ENCODE data around the gene RAB1A. TPM values are rescaled to one million over a fixed set of nuclear protein-coding genes. Genes with fewer than 3 reads are reported as not detected.
"Not testable (repeated sequence)": the region's sequence is repeated elsewhere in the genome, so short reads cannot be mapped to it uniquely, and the experiment has no call there.

The RAB1A gene
- total RNA-seq, 3 donors from 2014 or later, result 73.6 to 78.5 (median 73.6) TPM

DNA sequence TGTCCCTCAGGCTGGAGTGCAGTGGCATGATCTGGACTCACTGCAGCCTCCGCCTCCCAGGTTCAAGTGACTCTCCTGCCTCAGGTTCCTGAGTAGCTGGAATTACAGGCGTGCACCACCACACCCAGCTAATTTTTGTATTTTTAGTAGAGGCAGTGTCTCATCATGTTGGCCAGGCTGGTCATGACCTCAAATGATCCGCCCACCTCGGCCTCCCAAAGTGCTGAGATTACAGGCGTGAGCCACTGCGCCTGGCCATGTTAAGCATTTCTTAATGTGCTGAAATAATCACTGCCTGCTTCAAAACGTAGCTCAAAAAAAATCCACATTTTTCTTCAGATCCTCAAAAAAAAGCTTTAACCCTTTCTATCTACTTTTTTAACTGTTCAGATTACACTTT is 4.4 kb downstream of the RAB1A start:
- H3K4me1 Mint-ChIP-seq (ENCODE audit: low read depth), result peaks cover 64% of the 10 kb centered on the region
- DNase-seq; H3K4me3 Mint-ChIP-seq; ATAC-seq; H3K9me3 Mint-ChIP-seq; H3K27me3 Mint-ChIP-seq (ENCODE audit: low read depth): not testable (repeated sequence)
- peaks cover 11% of the 10 kb centered on the region for H3K36me3 Mint-ChIP-seq (ENCODE audit: insufficient read depth)

DNA sequence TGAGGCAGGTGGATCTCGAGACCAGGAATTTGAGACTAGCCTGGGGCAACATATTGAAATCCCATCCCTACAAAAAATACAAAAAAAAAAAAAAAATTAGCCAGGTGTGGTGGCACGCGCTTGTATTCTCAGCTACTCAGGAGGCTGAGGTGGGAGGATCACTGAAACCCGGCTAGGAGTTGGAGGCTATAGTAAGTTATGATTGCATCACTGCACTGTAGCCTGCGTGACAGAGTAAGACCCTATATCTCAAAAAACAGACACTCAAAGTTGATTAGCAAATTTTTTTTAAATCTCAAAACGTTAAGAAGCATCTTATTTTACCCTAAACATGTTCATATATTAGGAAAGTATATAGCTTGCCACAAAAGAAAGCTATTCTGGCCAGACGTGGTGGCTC is 7.6 kb downstream of the RAB1A start:
- DNase-seq, result no peak
- H3K4me3 Mint-ChIP-seq, result no peak overlapping the region
- H3K27me3 Mint-ChIP-seq (ENCODE audit: low read depth), result no peaks in the 10 kb centered on the region
- ATAC-seq, result no peak
- no peaks in the 10 kb centered on the region for H3K9me3 Mint-ChIP-seq
- peaks cover 70% of the 10 kb centered on the region for H3K4me1 Mint-ChIP-seq (ENCODE audit: low read depth)
- peaks cover 11% of the 10 kb centered on the region for H3K36me3 Mint-ChIP-seq (ENCODE audit: insufficient read depth)

DNA sequence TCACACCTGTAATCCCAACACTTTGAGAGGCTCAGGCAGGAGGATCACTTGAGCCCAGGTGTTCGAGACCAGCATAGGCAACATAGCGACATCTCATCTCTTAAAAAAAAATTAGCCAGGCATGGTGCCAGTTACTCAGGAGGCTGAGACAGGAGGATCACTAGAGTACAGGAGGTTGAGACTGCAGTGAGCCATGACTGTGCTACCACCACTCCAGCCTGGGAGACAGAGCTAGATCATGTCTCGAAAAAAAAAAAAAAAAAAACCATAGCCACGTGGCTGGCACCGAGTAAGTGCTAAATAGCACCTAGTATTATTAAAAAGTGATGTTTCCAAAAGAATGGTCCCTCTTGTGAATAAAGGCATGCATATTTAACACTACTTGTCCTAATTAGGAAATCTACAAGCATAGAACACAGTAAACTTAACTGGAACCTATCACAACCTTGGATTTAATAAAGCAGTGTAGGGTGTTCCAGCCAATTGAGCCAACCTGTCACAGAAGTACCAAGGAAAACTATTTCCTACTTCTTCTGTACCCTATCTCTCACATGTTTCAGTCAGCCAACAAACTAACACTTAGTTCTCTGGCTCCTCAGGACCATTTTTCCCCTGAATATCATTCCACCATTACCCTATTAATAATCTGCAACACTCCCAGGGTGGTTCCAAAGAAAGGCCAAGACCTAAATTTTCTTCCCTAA is 8.8 kb downstream of the RAB1A start:
- Mint-ChIP-seq H3K36me3 (ENCODE audit: insufficient read depth) (peaks cover 7% of the 10 kb centered on the region), H3K4me1 (ENCODE audit: low read depth) (peaks cover 72% of the 10 kb centered on the region), H3K9me3 (no peaks in the 10 kb centered on the region), H3K4me3 (no peak overlapping the region), H3K27me3 (ENCODE audit: low read depth) (no peaks in the 10 kb centered on the region)
- ATAC-seq (no peak), DNase-seq (no peak)

DNA sequence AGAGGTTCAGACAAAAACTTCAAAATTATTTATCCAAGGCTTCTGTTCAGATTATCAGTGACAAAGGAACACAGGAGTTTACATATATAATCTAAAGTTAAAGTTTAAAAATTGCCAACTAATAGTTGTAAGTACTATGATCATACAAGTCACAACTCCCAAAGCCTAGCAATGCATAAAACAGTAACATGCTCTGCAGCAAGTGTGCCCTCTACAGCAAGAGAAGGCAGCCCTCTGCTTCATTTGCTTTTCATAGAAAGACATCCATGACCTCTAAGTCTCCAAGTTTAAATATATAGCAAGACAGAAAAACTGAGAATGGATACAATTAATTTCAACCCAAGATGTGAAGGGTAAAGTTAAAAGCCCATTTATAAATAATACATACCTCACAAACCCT is 13.3 kb downstream of the RAB1A start:
- peaks cover 65% of the 10 kb centered on the region for H3K4me1 Mint-ChIP-seq (ENCODE audit: low read depth)
- no peaks in the 10 kb centered on the region for H3K9me3 Mint-ChIP-seq
- DNase-seq, result no peak
- H3K4me3 Mint-ChIP-seq, result no peak overlapping the region
- no peaks in the 10 kb centered on the region for H3K27me3 Mint-ChIP-seq (ENCODE audit: low read depth)
- peaks cover 3% of the 10 kb centered on the region for H3K36me3 Mint-ChIP-seq (ENCODE audit: insufficient read depth)
- no peak for ATAC-seq

DNA sequence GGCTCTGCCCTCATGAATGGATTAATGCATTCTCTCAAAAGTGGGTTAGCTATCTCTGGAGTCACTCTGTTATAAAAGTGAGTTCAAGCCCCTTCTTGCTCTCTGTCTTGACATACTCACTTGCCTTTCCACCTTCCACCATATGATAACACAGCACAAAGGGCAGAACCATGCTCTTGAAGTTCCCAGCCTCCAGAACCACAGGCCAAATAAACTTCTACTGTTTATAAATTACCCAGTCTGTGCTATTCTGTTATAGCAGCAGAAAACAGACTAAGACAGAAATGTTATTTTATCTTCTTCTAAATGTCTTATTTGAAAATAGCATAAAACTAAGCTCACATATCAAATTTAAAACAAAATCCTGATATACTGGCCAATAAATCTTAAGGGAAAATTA is 15.0 kb downstream of the RAB1A start:
- Mint-ChIP-seq H3K9me3 (no peaks in the 10 kb centered on the region), H3K27me3 (ENCODE audit: low read depth) (no peaks in the 10 kb centered on the region), H3K4me3 (no peak overlapping the region), H3K4me1 (ENCODE audit: low read depth) (peaks cover 59% of the 10 kb centered on the region), H3K36me3 (ENCODE audit: insufficient read depth) (peaks cover 5% of the 10 kb centered on the region)
- ATAC-seq, result no peak
- no peak for DNase-seq

DNA sequence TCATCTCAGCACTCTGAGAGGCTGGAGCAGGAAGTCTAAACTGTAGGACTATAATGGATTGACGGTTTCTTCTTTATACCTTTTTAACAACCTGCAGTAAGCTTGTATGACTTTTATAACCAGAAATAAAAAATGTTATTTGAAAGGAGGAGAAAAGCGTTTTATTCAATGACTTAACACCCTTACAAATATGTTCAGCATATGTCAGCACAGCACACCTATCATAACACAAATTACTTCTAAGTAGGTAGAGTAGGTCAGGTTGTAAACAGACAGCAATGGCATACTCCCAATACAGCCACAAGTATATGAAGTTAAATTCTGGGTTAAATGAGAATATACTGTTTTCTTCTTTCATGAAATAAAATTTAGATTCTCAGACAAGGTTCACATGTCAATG is 16.1 kb downstream of the RAB1A start:
- Mint-ChIP-seq H3K4me3 (no peak overlapping the region), H3K4me1 (ENCODE audit: low read depth) (peaks cover 56% of the 10 kb centered on the region), H3K36me3 (ENCODE audit: insufficient read depth) (peaks cover 8% of the 10 kb centered on the region)

DNA sequence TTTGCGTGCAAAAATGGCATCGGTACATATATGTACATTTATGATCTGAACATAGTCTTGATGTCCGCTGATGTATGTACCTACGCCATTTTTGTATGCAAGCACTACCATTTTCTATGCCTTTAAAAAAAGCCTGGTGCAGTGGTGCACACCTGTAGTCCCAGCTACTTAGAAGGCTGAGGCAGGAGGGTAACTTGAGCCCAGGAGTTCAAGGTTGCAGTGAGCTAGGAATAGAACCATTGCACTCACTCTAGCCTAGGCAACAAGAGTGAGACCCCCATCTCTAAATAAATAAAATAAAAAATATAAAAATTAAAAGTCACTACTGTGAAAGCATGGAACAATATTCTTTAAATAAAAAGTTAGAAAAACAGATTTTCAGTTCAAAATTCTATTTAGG is 16.7 kb downstream of the RAB1A start:
- Mint-ChIP-seq H3K9me3 (no peaks in the 10 kb centered on the region), H3K4me1 (ENCODE audit: low read depth) (peaks cover 55% of the 10 kb centered on the region), H3K27me3 (ENCODE audit: low read depth) (no peaks in the 10 kb centered on the region), H3K36me3 (ENCODE audit: insufficient read depth) (peaks cover 8% of the 10 kb centered on the region), H3K4me3 (no peak overlapping the region)
- no peak for ATAC-seq
- DNase-seq, result no peak

More for the DNA sequence above, 16.1 kb downstream of the RAB1A start:
- Mint-ChIP-seq H3K9me3 (no peaks in the 10 kb centered on the region), H3K27me3 (ENCODE audit: low read depth) (no peaks in the 10 kb centered on the region)
- ATAC-seq (no peak), DNase-seq (no peak)

DNA sequence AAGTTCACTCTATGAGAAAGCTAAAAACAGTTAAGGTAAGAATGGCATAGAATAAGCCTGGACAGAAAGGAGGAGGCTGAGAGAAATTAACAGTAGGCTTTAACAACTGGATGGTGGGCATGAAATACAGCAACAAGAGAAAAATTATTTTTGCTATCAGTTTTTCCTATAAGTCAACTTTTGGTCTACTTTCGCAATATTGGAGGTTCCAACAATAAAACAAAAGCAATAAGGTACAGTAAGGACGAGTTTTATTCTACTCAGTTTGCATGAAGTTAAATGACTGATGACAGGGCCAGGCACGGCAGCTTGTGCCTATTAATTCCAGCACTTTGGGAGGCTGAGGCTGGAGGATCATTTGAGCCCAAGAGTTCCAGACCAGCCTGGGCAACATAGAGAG is 17.3 kb downstream of the RAB1A start:
- Mint-ChIP-seq H3K36me3 (ENCODE audit: insufficient read depth) (peaks cover 8% of the 10 kb centered on the region), H3K9me3 (no peaks in the 10 kb centered on the region), H3K27me3 (ENCODE audit: low read depth) (no peaks in the 10 kb centered on the region), H3K4me3 (no peak overlapping the region), H3K4me1 (ENCODE audit: low read depth) (peaks cover 52% of the 10 kb centered on the region)
- no peak for DNase-seq
- ATAC-seq, result no peak

DNA sequence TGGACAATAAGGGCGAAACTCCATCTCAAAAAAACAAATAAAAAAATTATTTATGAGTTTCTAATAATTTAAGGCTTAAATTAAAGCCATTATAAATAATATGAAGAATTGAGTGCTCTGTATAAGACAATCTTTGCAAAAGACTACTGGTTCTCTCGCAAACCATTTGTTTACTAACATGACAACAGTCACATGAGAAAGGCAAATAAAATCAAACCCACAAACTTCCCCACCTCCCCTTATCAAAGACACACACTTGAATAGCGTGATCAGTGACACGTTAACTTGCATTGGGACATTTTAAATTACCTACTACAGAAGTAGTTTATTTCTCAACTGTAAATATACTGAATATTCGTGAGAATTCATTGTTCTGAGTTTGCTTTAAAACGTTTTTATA is 21.1 kb downstream of the RAB1A start:
- H3K36me3 Mint-ChIP-seq (ENCODE audit: insufficient read depth), result peaks cover 8% of the 10 kb centered on the region
- no peaks in the 10 kb centered on the region for H3K27me3 Mint-ChIP-seq (ENCODE audit: low read depth)
- no peaks in the 10 kb centered on the region for H3K9me3 Mint-ChIP-seq
- H3K4me3 Mint-ChIP-seq, result no peak overlapping the region
- DNase-seq (no peak), ATAC-seq (no peak)
- peaks cover 37% of the 10 kb centered on the region for H3K4me1 Mint-ChIP-seq (ENCODE audit: low read depth)

DNA sequence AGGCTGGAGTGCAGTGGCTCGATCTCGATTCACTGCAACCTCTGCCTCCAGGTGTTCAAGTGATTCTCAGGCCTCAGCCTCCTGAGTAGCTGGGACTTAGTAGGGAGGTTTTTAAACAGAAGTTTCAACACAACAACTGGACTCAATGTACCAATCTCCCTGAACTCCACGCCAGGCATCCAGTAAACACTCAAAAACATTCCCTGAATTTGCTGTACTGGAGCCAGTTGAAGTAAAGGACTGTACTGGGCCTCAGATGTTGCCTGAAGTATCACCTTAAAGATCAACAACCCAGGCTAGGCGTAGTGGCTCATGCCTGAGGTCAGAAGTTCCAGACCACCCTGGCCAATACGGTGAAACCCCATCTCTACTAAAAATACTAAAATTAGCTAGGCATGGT is 22.4 kb downstream of the RAB1A start:
- Mint-ChIP-seq H3K4me3 (no peak overlapping the region), H3K36me3 (ENCODE audit: insufficient read depth) (peaks cover 8% of the 10 kb centered on the region), H3K27me3 (ENCODE audit: low read depth) (no peaks in the 10 kb centered on the region), H3K9me3 (no peaks in the 10 kb centered on the region), H3K4me1 (ENCODE audit: low read depth) (peaks cover 30% of the 10 kb centered on the region)
- ATAC-seq (no peak), DNase-seq (no peak)

DNA sequence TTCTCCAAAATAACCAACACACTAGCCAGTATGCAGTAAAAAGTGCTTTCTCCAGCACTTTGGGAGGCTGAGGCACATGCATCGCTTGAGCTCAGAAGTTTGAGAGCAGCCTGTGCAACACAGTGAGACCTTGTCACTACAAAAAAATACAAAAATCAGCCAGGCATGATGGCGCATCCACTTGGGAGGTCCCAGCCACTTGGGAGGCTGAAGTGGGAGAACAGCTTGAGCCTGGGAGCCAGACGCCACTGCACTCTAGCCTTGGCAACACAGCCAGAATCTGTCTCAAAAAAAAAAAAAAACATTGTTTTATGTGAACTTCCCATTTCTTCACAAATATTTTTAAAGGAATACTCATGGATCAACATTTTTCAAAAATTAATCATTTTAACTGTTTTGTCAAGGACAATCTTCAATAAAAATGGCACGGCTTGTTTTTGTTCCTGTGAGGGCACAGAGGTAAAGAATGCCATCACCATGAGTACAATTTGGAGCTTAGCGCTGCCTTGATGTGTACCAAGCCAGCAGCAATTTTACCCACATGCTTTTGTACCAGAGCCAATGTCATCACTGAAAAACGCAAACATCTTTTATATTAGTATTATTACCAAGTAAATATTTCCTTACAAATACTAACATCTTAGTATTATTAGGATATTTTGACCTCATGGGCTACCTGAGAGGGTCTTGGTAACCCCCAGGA is 26.7 kb downstream of the RAB1A start:
- ATAC-seq, result no peak
- no peaks in the 10 kb centered on the region for H3K27me3 Mint-ChIP-seq (ENCODE audit: low read depth)
- no peak for DNase-seq

DNA sequence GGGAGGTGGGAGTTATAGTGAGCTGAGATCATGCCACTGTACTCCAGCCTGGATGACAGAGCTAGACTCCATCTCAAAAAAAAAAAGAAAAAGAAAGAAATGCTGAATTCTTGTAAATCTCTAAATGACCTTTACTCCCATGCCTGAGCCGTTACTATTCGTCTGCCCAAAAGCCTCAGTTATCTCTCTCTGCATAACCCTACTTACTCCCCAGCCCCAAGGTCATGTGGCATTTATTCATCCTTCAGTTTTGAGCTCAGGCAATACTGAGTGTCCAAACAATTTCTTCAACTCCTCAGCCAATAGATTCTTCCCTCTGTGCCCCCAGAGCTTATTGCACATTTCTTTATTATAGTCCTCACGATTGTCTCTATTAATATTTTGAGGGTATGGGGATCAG is 28.8 kb downstream of the RAB1A start:
- Mint-ChIP-seq H3K36me3 (ENCODE audit: insufficient read depth) (peaks cover 14% of the 10 kb centered on the region), H3K4me3 (no peak overlapping the region)
- no peak for ATAC-seq

More for the DNA sequence above, 26.7 kb downstream of the RAB1A start:
- H3K9me3 Mint-ChIP-seq, result no peaks in the 10 kb centered on the region
- peaks cover 15% of the 10 kb centered on the region for H3K4me1 Mint-ChIP-seq (ENCODE audit: low read depth)
- peaks cover 8% of the 10 kb centered on the region for H3K36me3 Mint-ChIP-seq (ENCODE audit: insufficient read depth)
- H3K4me3 Mint-ChIP-seq, result no peak overlapping the region

DNA sequence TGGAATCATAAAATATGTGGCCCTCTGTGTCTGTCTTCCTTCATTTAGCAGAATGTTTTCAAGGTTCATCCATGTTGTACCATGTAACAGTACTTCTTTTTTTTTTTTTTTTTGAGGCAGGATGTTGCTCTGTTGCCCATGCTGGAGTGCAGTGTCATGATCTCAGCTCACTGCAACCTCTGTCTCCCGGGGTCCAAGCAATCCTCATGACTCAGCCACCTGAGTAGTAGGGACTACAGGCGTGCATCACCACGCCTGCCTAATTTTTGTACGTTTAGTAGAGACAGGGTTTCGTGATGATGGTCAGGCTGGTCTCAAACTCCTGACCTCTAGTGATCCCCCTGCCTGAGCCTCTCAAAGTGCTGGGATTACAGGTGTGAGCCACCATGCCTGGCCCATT is 31.2 kb downstream of the RAB1A start:
- no peak for DNase-seq
- Mint-ChIP-seq H3K36me3 (ENCODE audit: insufficient read depth) (peaks cover 18% of the 10 kb centered on the region), H3K9me3 (no peaks in the 10 kb centered on the region), H3K4me3 (no peak overlapping the region), H3K27me3 (ENCODE audit: low read depth) (no peaks in the 10 kb centered on the region), H3K4me1 (ENCODE audit: low read depth) (peaks cover 2% of the 10 kb centered on the region)
- ATAC-seq, result no peak

More for the DNA sequence above, 28.8 kb downstream of the RAB1A start:
- H3K27me3 Mint-ChIP-seq (ENCODE audit: low read depth), result no peaks in the 10 kb centered on the region
- DNase-seq, result no peak
- peaks cover 9% of the 10 kb centered on the region for H3K4me1 Mint-ChIP-seq (ENCODE audit: low read depth)
- H3K9me3 Mint-ChIP-seq, result no peaks in the 10 kb centered on the region

DNA sequence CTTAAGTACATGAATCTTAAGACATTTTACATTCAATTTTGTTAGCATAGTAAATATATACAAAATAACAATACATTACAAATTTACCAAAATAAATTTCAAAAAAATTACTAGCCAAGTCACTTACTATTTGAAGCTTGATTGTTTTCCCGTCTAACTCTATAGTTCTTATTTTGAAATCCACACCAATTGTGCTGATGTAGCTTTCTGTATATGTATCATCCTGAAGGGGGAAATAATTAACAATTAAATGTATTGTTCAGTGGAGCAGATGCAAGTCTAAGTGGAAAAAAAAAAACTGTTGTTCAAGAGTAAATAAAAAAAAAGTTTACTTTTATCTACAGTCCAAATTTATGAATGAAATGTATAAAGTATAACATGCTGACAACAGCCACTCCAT is 32.1 kb downstream of the RAB1A start:
- Mint-ChIP-seq H3K27me3 (ENCODE audit: low read depth) (no peaks in the 10 kb centered on the region), H3K9me3 (no peaks in the 10 kb centered on the region), H3K36me3 (ENCODE audit: insufficient read depth) (peaks cover 21% of the 10 kb centered on the region), H3K4me1 (ENCODE audit: low read depth) (peaks cover 5% of the 10 kb centered on the region), H3K4me3 (no peak overlapping the region)
- DNase-seq (no peak), ATAC-seq (no peak)

DNA sequence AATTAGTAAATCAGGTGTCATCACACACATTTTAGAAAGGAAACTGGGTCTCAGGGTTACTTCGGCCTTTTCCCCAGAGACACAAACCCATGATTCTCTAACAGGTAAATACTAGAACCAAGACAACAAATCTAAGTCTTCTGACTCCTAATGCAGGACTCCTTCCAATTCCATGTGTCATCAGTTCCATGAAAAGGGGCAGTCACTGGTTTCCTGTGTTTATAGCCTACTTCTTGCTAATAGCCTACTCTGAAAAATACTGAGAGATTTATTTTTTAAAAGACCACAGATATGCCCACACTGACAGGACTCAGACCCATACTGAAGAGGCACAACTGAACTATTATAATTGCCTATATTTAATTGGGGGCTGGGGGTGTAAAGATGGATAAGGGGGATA is 33.0 kb downstream of the RAB1A start:
- Mint-ChIP-seq H3K36me3 (ENCODE audit: insufficient read depth) (peaks cover 23% of the 10 kb centered on the region), H3K27me3 (ENCODE audit: low read depth) (no peaks in the 10 kb centered on the region), H3K4me1 (ENCODE audit: low read depth) (peaks cover 8% of the 10 kb centered on the region), H3K9me3 (no peaks in the 10 kb centered on the region), H3K4me3 (no peak overlapping the region)
- ATAC-seq, result no peak
- DNase-seq, result no peak
